Ishikawa (cell line): Measurements from ENCODE around the gene DENND4A.

ENCODE experiments used
- EP300 ChIP-seq: IDR thresholded peaks from 2 replicates; pipeline ENCODE4 v1.6.1; 2012; ENCODE audit warnings: borderline replicate concordance
- RAD21 ChIP-seq: IDR thresholded peaks from 2 replicates; pipeline ENCODE4 v1.6.1; 2012; ENCODE audit warnings: low read depth
- TAF1 ChIP-seq: IDR thresholded peaks from 2 replicates; pipeline ENCODE4 v1.6.1; 2012; ENCODE audit warnings: low read depth, mild to moderate bottlenecking
- YY1 ChIP-seq: IDR thresholded peaks from 2 replicates; pipeline ENCODE4 v1.6.1; 2012; ENCODE audit warnings: low read depth
- TF ChIP-seq, protein P1 (sequence below): IDR thresholded peaks from 2 replicates; pipeline ENCODE4 v1.6.1; 2012; ENCODE audit warnings: low read depth, mild to moderate bottlenecking
- TF ChIP-seq, protein P2 (sequence below): IDR thresholded peaks from 2 replicates; pipeline ENCODE4 v1.6.1; 2012

DNA sequence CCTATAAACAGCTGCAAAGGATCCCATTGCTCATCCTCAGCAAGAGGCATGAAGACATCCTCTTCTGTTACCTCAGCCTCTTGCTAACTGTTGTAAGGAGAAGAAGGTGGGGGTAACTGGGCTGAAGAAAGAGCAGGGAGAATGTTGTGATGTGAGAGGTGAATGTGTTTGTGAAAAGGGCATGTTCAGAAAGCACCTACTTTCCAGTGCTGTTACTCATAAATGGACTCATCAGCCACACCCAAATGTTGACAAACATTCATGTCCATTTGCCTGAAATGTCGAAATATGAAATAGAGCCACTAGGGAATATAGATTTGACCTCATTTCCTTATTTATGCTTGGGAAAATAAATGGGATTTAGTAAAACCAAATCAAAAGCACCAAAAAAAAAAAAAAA, 157.7 kb downstream of the DENND4A start:
- no peak for TF ChIP-seq EP300
- TF ChIP-seq, protein P1, sequence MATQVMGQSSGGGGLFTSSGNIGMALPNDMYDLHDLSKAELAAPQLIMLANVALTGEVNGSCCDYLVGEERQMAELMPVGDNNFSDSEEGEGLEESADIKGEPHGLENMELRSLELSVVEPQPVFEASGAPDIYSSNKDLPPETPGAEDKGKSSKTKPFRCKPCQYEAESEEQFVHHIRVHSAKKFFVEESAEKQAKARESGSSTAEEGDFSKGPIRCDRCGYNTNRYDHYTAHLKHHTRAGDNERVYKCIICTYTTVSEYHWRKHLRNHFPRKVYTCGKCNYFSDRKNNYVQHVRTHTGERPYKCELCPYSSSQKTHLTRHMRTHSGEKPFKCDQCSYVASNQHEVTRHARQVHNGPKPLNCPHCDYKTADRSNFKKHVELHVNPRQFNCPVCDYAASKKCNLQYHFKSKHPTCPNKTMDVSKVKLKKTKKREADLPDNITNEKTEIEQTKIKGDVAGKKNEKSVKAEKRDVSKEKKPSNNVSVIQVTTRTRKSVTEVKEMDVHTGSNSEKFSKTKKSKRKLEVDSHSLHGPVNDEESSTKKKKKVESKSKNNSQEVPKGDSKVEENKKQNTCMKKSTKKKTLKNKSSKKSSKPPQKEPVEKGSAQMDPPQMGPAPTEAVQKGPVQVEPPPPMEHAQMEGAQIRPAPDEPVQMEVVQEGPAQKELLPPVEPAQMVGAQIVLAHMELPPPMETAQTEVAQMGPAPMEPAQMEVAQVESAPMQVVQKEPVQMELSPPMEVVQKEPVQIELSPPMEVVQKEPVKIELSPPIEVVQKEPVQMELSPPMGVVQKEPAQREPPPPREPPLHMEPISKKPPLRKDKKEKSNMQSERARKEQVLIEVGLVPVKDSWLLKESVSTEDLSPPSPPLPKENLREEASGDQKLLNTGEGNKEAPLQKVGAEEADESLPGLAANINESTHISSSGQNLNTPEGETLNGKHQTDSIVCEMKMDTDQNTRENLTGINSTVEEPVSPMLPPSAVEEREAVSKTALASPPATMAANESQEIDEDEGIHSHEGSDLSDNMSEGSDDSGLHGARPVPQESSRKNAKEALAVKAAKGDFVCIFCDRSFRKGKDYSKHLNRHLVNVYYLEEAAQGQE, result no peak
- TF ChIP-seq RAD21, result no peak
- no peak for TF ChIP-seq YY1
- TF ChIP-seq TAF1, result no peak
- TF ChIP-seq, protein P2, sequence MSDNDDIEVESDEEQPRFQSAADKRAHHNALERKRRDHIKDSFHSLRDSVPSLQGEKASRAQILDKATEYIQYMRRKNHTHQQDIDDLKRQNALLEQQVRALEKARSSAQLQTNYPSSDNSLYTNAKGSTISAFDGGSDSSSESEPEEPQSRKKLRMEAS, result no peak
